ENCODE results near the gene PCBP4.

- TF ChIP-seq CTCF (IDR thresholded peaks at IDR 0.05) (no peak), EZH2 (IDR thresholded peaks at IDR 0.05; ENCODE audit: borderline replicate concordance, insufficient read depth, low read depth, low read length, poor library complexity, severe bottlenecking) (no peak)
These were observed 45.4 kb upstream of the PCBP4 start for GRCh38 chr3:52012699-52013098.

All from B cell (primary cell).